HL-60 (cell line): Measurements from ENCODE around the gene KCNK16.

Experiments used
- DNase-seq, 2 experiments: peaks; one replicate each; pipeline ENCODE4 v3.0.0-alpha.2; 2010 to 2020; ENCODE audit warnings: low read depth in 1 of 2, low spot score in 1 of 2
- H3K27ac ChIP-seq: fragments of 250-450 bp; sonication (Bioruptor Pico); replicated peaks from 2 replicates; pipeline ENCODE4 v1.5.1; 2020; ENCODE audit warnings: mild to moderate bottlenecking, moderate library complexity
- H3K27me3 ChIP-seq: fragments of 250-450 bp; sonication (Bioruptor Pico); 2 replicates; pipeline ENCODE4 v1.5.1; 2021; ENCODE audit warnings: mild to moderate bottlenecking, moderate library complexity; ENCODE audit not compliant: insufficient read depth, poor library complexity, severe bottlenecking
- H3K4me3 ChIP-seq: replicated peaks from 2 replicates; pipeline ENCODE4 v1.5.1; 2011; ENCODE audit warnings: mild to moderate bottlenecking, control low read depth, low read length; ENCODE audit not compliant: insufficient read depth
- CTCF ChIP-seq: IDR thresholded peaks from one replicate; pipeline ENCODE4 v1.5.1; 2011; ENCODE audit warnings: low read length, control low read depth, inconsistent platforms; ENCODE audit not compliant: insufficient read depth
- GABPA ChIP-seq: IDR thresholded peaks from 2 replicates; pipeline ENCODE4 v1.6.1; 2012; ENCODE audit warnings: low read depth
- POLR2AphosphoS5 ChIP-seq: IDR thresholded peaks from 2 replicates; pipeline ENCODE4 v1.6.1; 2012; ENCODE audit warnings: low read depth
- SPI1 ChIP-seq: IDR thresholded peaks from 2 replicates; pipeline ENCODE4 v1.6.1; 2012; ENCODE audit warnings: low read depth, mild to moderate bottlenecking, borderline replicate concordance
- TF ChIP-seq, protein P1 (sequence below): IDR thresholded peaks from 2 replicates; pipeline ENCODE4 v1.6.1; 2012; ENCODE audit warnings: low read depth; ENCODE audit not compliant: insufficient replicate concordance

Gene KCNK16

DNA sequence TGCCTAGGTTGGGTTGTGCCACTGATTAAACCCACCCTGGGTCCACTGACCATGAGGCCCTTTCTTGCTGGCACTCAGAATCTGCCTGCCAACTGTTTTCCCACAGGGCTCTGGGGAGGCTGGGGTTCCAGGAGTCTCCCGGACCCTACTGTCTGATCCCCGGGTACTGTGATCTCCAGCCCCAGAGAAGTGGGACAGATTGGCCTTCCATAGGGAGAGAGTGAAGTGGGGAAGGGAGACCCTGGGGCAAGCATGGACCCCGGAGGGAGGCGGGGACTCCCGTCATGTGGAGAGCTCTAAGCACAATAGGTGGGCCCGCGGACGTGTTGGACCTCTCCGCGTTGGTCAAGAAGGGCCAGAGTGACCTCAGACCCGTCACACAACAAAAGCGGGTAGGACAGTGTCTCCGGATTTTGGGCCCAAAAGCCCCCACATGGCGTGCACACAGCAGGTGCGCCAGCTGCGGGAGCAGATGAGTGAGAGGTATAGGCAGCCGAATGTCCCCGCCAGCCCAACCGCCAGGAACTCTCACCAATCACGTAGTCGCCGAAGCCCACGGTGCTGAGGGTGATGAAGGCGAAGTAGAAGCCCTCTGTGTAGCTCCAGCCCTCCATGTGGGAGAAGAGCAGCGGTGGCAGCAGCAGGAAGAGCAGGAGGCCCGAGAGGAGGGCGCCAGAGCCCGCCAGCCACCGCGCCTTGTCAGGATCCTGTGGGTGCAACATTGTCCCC, 18.9 kb downstream of the KCNK16 start:
- Histone ChIP-seq H3K4me3 (no peak overlapping the region), H3K27ac (no peak overlapping the region), H3K27me3 (no peaks in the 10 kb centered on the region)
- TF ChIP-seq CTCF (no peak), SPI1 (no peak), GABPA (no peak)
- TF ChIP-seq, protein P1, sequence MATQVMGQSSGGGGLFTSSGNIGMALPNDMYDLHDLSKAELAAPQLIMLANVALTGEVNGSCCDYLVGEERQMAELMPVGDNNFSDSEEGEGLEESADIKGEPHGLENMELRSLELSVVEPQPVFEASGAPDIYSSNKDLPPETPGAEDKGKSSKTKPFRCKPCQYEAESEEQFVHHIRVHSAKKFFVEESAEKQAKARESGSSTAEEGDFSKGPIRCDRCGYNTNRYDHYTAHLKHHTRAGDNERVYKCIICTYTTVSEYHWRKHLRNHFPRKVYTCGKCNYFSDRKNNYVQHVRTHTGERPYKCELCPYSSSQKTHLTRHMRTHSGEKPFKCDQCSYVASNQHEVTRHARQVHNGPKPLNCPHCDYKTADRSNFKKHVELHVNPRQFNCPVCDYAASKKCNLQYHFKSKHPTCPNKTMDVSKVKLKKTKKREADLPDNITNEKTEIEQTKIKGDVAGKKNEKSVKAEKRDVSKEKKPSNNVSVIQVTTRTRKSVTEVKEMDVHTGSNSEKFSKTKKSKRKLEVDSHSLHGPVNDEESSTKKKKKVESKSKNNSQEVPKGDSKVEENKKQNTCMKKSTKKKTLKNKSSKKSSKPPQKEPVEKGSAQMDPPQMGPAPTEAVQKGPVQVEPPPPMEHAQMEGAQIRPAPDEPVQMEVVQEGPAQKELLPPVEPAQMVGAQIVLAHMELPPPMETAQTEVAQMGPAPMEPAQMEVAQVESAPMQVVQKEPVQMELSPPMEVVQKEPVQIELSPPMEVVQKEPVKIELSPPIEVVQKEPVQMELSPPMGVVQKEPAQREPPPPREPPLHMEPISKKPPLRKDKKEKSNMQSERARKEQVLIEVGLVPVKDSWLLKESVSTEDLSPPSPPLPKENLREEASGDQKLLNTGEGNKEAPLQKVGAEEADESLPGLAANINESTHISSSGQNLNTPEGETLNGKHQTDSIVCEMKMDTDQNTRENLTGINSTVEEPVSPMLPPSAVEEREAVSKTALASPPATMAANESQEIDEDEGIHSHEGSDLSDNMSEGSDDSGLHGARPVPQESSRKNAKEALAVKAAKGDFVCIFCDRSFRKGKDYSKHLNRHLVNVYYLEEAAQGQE = no peak
- no peak for DNase-seq

DNA sequence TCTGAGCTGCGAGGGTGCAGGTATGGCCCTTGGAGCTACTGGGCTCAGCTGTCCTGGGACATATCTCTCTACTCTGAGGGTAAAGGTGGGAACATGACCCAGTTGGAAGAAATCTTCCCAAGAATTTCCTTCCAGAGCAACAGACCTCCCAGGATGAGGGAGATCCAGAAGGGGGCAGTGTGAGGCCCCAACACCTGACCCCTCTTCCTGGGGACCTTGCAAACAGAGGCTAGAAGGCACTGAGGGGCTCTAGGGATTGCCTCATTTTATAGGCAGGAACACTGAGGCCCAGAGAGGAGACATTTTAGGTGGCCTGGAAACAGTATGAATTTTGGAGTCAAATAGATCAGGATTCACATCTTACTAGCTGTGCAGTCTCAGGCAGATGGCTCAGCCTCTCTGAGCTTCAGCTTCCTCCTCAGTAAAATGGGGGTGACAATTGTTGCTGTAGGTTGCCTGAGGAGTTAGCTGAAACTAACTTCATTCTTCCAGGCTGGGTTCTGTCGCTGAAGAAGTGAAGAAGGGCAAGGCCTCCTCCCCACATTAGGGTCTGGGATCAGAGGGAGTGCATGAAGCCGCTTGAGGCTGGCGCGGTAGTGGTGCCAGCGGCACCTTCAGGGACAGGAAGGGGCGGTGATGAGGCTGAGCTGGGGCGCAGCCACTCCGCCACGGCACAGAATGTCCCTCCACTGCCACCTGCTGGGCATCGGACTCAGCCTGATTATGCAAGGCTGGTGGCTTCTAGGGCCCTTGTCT, 19.7 kb downstream of the KCNK16 start:
- DNase-seq = peak; percentile 47 to 87

DNA sequence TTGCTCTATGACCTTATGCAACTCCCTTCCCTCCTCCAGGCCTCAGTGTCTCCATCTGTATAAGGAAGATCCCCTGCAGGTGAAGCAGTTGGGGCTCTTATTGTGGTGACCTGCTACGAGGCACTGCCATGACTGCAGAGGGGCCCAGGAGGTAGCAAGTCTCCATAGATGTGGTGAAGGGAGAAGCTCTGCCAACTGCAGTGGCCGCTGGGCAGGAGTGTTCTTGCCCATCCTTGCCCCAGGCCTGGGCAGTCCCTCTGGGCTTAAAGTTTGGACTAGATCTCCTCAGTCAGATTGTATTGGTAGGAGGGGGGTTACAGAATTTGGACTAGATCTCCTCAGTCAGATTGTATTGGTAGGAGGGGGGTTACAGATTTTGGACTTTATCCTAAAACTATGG, 20.5 kb downstream of the KCNK16 start:
- Histone ChIP-seq H3K27me3 (no peaks in the 10 kb centered on the region), H3K27ac (no peak overlapping the region), H3K4me3 (no peak overlapping the region)
- no peak for DNase-seq
- no peak for TF ChIP-seq SPI1
- TF ChIP-seq, protein P1 = no peak
- TF ChIP-seq CTCF = no peak
- no peak for TF ChIP-seq GABPA
- no peak for TF ChIP-seq POLR2AphosphoS5

More for the DNA sequence above, 19.7 kb downstream of the KCNK16 start:
- no peak overlapping the region for H3K27ac ChIP-seq
- TF ChIP-seq GABPA (no peak), CTCF (peak; percentile 87)
- no peaks in the 10 kb centered on the region for H3K27me3 ChIP-seq
- peak overlapping the region; percentile 1 for H3K4me3 ChIP-seq
